HG03442 (cell line): ENCODE measurements around the gene AKT1.
"Not testable (repeated sequence)": the region's sequence is repeated elsewhere in the genome, so short reads cannot be mapped to it uniquely, and the experiment has no call there.

Experiments
- ATAC-seq: cut with Tn5 transposase; IDR thresholded peaks from one replicate; pipeline ENCODE4 v1.9.1; 2021; ENCODE audit warnings: mild to moderate bottlenecking, moderate library complexity; ENCODE audit not compliant: unreplicated experiment

AKT1 gene

DNA sequence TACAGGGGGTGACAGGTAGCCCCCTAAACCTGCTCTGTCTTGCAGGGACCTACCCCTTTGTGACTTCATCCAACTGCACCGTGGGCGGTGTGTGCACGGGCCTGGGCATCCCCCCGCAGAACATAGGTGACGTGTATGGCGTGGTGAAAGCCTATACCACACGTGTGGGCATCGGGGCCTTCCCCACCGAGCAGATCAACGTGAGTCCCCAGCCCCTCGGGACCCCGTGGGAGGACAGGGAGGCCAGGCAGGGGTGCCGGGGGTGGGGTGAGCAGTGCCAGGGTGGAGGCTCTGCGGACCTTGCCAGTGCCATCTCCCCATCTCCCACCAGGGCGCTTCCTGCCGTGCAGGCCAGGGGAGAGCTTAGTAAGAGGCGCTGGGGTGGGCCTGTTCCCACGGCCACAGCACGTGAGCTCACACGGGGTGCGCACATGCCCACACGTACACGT, 53.7 kb downstream of the AKT1 start:
- ATAC-seq: no peak

DNA sequence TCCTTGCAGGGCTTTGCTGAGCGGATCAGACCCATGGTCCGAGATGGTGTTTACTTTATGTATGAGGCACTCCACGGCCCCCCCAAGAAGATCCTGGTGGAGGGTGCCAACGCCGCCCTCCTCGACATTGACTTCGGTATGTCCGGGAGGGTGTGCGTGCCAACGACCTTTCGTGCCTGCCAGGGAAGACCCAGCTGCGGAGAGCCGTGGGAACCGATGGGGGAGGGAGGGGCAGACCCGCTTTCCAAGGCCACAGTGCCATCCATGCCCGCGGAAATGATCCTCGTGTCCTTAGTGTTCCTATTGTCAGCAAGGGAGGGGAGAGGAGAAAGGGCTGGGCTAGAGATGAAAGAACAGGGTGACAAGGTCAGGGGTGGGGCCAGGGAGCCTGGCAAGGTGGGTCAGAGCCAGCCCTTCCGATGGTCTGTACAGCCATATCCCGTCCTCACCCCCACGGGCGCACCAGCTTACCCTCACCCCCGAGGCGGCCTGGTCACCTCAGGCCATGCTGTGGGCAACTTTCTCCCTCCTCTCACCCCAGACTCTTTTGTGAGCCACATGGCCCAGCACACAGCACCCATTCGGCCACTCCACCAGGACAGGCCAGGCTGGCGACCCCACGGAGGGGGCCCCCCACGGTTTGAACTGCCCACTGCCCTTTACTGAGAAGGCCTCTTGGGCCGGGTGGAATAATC, 54.3 kb downstream of the AKT1 start:
- no peak for ATAC-seq

DNA sequence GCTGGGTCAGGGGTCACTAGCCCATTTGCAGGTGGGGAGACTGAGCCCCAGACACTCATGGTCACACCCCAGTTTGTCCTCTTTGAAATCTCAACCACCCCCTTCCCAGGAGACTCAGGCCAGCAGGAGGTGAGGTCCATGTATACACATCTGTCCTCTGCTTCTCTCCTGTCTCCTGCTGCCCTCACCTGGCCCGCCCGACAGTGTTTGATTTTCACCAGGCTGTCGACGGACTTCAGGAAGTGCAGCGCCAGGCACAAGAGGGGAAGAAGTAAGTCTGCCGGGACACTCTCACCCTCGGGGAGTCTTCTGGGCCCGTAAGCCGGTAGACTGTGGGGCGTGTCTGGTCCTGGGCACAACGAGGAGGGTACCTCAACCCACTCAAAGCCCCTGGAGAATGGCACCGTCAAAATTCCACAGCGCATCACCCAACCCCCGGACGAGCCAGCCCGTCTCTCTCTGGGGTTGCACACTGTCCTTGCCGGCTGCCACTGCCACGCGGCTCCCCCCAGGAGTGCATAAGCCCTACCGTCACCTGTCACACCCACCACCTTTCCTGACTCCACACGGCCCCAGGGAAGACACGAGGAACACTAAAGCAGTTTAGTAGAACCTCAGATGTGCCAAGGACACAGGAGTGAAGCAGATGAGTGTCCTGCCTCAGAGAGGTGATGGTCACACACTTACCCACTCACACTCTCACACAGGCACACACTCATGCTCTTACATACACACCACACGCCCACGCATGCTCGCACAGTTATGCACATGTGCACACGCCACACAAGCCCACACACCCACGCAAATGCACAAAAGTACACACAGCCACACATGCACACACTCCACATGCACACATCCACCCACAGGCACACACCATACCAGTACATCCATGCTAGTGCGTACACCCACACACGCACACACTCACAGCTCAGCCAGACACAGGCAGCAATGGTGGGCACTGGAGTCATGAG, 55.7 kb downstream of the AKT1 start:
- ATAC-seq: no peak

DNA sequence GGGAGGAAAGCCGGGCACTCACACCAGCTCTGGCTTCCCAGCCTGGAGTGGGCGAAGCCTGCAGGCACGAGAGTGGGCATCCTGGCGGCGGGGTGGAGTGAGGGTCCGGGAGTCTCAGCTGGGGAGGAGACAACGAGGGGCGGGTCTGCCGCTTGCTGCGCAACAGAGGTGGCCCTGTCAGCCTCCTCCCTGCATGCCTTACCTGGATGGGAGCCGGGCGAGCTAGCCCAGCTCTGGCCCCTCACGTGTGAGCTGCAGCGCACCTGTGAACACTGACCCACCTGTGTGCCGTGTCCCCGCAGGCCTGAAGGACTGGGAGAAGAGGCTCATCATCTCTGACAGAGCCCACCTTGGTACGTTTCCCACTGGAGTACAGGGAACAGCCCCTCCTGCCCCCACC, 56.5 kb downstream of the AKT1 start:
- no peak for ATAC-seq

DNA sequence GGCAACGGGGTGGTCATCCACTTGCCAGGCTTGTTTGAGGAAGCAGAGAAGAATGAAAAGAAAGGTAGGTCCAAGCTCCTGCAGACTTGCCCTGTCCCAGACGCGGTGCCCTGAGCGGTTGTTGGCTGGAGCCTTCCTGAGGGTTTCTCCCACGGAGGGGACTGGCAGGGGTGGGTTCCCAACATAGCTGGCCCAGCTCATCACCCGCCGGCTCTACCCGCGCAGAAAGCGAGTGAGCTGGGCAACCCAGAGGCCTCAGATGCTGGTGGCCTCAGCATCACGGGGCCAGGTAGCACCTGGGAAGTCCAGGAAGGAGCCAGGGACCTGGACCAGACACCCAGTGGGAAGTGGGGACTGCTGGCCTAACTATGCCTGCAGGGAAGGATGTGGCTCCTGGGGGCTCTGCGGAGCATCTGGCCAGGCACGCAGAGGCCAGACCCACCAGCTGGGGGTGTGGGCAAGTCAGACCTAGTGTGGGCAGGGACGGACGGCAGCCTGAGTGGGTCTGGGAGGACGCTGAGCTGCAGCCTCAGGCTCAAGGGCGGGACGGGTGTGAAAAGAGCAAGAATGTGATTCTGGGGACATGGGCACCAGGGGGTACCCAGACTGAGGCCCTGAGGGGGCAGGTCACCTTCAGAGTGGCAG, 57.1 kb downstream of the AKT1 start:
- ATAC-seq: no peak

DNA sequence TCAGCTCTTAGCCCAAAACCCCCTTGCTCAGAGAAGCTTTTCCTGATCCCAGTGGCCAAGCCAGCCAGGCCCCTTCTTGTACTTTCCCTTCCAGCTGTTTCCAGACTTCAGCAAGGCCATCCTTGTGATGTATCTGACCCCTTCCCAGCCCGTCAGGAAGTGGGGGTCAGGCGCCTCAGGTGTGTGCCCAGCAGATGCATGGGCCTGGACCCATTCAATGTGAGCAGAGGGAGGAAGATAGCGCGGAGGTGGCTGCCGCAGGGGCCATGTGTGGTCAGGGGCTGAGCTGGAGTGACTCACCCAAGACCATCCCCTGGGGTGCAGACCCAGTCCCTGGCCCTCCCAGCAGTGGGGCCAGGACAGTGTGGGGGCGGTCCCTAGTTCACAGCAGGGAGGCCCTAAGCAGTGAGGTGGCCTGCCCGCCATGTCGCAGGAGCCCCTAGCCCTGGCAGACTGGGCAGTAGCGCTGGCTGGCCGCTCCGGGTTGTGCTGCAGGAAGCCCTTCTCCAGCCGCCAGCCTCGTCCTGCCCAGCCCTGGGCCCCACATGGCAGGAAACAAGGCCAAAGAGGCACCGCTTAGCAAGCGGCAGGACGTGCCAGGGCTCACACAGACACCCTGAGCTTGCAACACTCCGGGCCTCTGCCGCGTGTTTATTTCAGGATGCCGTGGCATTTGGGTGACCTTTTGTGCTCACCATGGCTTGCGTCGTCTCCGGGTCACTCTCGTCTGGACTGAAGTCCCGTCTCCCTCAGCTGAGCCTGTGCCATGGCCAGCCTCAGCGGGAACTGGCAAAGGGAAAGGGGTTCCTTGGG, 59.5 kb downstream of the AKT1 start:
- ATAC-seq: no peak

DNA sequence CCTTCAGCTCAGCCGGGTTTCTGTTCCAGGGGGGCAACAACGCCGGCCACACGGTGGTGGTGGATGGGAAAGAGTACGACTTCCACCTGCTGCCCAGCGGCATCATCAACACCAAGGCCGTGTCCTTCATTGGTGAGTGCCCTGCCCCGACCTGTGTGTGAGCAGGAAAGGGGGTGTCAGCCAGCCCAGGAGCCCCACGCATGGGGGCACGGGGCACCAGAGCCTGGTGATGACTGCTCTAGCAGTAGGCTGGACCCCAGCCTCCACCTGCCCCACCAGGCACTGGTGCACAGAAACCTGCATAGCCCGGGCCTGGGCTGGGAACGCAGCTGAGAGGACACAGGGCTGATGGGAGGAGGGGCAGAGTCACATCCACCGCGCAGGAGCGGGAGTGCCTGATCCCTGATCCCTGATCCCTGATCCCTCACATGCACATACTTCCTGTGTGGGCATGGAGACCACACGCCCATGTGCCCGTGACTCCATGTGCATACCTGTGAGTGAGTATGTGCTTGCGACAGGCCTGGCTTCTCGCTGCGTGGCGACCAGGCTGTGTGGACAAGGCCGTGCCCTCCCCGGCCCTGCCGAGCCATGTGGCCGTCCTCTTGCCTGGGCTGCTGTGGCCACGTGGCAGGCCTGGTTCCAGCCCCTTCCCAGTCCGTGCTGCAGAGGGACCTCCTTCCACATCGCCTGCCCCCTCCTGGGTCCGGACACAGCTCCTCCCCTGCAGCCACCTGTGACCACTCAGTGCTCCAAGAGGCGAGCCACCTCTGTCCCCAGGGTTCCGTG, 60.4 kb downstream of the AKT1 start:
- no peak for ATAC-seq

DNA sequence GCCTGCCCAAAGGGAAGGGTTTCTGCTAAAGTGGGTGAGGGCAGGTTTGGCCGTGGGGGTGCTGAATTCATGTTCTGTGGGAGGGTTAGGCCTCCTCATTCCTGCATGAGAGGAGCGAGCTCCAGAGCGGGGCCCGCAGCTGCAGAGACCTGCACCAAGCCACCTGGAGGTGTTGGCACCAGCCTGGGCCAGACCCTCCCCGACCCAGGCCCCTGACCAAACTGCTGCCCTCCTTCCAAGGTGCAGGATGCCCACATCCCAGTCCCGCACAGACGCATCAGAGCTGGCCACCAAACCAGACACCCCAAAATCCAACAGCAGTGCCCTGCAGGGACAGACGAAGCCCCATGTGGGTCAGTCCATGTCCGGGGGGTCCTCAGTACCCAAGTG, 61.0 kb downstream of the AKT1 start:
- no peak for ATAC-seq

DNA sequence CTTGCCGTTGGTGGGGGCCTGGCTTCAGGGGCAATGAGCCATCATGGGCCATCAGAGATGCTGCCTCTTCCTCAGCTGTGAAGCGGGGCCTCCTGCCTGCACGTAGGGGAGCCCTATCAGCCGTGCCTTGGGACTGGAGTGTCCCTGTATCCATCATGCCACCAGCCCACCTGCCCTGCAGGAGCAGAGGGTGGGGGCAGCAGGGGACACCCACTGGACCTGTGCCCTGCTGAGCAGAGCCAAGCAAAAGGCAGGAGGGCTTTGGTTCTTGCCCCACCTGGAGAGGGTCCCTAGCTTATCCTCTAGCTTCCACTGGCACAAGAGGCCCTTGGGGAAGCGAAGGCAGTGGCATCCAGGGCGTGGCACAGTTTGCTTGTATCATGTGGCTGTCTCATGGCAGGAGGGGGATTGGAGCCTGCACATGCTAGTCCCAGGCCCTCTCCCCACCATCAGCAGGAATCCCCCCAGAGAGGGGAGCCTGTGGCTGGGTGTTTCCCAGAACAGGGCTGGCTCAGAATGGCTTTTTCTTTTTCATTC, 61.4 kb downstream of the AKT1 start:
- no peak for ATAC-seq

DNA sequence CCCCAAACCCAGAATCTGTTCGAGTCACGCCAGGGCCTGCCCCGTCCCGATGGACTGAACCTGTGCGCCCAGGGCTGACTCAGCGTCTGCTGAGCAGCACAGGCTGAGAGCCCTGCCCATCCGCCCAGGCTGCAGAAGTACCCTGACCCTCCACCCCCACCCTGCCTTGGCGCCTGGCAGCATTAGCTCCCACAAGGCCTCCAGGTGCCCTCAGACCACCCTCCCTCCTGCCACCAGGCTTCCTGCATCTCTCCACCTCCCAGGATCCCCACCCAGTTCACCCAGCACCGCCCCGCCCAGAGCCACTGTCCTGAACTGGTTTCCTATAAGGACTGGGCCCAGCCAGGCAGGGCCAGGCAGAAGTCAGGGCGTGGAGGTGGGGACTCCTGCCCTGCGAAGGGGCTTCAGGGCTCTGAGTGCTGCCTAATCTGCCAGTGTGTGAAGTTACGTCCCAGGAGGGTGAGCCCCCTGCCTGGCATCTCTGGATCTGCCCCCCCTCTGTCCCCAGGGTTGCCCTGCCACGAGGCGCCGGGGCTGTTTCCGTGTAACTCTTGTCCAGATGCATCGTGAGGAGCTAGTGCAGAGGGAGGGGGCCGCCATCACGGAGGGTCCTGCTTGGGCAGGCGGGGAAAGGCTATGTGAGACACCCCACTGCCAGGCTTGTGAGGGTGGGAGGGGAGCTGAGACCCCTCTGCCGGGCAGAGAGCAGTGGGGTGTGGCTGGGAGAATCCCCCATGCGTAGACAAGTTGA, 62.4 kb downstream of the AKT1 start:
- ATAC-seq: no peak

DNA sequence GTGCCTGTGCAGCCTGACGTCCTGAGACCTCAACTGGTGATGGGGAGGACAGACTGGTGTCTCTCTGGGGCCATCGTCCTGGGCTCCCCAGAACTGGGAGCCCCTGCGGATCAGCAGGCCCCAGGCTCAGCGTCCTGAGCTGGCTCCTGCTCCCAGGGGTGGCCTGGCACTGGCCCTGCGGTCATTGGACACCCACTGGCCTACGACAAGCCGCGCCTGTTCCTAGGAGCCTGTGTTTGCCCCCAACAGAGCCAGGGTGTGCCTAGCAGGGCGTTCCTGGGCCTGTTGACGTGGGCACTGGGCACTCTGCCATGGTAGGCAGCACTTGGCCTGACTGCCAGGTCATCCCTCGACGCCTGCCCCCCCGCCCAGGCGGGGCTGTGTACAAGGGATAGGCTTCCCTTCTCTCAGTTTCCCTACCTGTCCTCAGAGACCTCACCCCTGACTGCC, 63.2 kb downstream of the AKT1 start:
- no peak for ATAC-seq

DNA sequence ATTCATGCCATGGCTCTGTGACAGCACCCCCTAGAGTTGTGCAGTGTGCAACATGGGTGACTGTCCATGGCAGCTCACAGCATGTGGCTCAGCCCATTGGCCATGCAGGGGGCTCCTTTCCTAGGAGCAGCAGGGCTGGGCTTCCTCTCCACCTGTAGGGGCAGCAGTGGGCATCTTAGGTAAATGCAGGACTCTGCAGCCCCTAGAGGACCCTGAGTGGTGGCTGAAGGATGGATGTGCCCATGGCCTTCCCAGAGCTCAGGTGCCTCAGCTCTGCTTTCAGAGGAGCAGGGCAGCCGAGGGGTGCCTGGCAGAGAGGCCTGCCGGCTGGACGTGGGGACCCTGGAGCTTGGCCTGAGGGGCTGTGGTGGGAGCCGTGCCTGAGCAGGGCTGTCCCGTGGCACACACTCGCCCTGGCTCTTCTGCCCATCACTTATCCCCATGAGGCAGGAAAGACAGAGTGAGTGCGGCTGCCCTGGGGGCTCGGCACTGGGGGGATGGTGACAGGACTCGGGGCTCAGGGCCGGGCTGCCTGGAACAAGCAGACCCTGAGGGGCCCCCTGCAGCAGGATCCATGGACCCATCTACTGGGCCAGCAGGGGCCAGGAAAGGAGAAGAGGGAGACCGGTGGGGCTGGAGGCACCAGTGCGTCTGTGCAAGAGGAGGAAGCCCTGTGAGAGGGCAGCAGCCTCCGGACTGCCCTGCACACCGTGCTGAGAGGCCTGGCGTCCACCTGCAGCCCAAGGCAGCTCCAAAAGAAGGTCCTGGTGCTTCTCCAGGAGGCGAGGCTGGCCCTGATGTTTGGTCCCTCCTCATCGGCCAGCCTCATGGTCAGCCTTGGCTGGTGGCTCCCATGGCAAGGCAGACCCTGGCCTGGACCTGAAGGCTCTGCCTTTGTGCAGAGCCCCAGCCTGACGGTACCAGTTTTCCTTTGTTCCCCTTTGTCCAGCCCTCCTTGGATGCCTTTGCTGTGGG, 63.9 kb downstream of the AKT1 start:
- ATAC-seq: no peak

DNA sequence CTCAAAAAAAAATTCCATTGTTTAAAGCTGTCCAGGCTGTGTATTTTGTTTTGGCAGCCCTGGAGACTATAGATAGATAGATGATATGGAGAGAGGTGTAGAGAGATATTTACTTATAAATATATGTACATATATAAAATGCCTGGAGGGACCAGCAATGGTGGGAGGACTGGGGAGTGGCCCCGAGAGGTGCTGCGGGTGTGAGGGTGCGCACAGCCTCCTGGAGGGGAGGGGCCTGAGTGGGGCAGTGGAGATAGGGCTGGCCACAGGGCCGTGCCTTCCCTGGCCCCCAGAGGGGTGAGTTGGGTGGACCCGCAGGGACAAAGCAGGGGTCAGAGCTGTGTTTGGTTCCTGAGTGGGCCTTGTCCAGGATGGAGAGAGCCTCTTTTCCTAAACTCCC, 65.1 kb downstream of the AKT1 start:
- no peak for ATAC-seq

DNA sequence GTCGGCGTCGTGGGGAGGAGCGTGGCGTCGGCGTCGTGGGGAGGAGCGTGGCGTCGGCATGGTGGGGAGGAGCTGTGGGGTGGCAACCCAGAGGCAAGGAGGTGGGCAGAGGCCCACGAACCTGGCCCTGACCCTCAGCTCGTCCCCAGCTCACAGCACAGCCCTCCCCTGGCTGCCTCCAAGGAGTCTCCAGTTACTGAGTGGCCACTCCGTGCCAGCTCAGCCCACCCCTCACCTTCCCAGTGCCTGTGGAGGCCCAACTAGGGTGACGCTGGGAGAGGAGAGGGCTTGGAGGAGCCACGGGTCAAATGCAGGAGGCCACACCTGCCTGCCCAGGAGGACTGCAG, 65.7 kb downstream of the AKT1 start:
- no peak for ATAC-seq

DNA sequence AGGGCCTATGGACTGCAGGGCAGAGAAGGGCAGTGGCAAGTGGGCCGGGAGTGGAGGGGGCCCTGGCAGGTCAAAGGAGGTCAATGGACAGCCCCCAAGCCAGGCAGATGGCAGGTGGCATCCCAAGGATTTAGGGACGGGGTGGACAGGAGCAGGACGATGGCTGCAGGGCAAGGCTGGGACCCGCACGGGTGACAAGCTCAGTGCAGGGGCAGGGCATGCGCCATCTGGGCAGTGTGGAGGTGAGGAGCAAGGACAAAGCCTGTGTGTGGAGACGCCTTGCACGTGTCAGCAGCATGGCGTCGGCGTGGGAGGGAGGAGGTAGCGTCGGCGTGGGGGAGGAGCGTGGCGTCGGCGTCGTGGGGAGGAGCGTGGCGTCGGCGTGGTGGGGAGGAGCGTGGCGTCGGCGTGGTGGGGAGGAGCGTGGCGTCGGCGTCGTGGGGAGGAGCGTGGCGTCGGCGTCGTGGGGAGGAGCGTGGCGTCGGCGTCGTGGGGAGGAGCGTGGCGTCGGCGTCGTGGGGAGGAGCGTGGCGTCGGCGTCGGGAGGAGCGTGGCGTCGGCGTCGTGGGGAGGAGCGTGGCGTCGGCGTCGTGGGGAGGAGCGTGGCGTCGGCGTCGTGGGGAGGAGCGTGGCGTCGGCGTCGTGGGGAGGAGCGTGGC, 66.2 kb downstream of the AKT1 start:
- ATAC-seq: not testable (repeated sequence)

DNA sequence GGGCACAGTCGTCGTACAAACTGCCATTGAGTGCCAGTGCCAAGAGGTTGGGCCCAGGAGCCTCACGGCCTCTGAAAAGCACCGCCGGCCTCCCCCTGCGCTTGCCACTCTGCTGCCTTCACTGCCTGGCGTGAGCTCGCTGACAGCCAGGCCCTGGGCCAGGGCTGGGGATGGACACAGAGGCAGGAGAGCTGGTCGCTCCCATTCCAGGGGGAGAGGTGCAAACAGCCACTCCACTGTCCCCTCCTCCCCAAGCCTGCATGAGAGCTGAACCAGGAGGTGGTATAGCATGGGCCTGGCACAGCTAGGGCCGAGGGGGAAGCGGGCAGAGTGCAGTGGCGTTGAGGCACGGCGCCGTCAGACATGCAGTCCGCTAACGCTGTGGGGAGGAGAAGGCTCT, 66.9 kb downstream of the AKT1 start:
- no peak for ATAC-seq
